WTC11 (cell line): ENCODE measurements around the gene OLIG1. TPM values are rescaled to one million over a fixed set of nuclear protein-coding genes. Genes with fewer than 3 reads are reported as not detected.

Experiments used
- ATAC-seq: fragments of 200-7000 bp; cut with Tn5 transposase; 2 replicates; pipeline ENCODE4 v1.10.0; 2021; ENCODE audit warnings: mild to moderate bottlenecking, moderate library complexity
- CTCF ChIA-PET: fragments of 300-600 bp; sonication (Branson Sonifier 250); formaldehyde crosslinking; loops from one replicate; lab custom pipeline; 2021; ENCODE audit warnings: antibody characterized with exemption; lab: Charles Lee
- POLR2A ChIA-PET: fragments of 350-600 bp; sonication (Branson Sonifier 250); formaldehyde crosslinking; loops from one replicate; lab custom pipeline; 2021; ENCODE audit warnings: antibody characterized with exemption; lab: Charles Lee
- DNase-seq: peaks from one replicate; pipeline ENCODE4 v3.0.0; 2021; ENCODE audit warnings: low spot score
- H3K27ac Mint-ChIP-seq: 2 replicates; pipeline ENCODE4 v1.8.0; 2021; ENCODE audit warnings: mixed read lengths
- H3K27me3 Mint-ChIP-seq: 2 replicates; pipeline ENCODE4 v1.8.0; 2021; ENCODE audit warnings: low read depth, mild to moderate bottlenecking, moderate library complexity, mixed read lengths
- H3K36me3 Mint-ChIP-seq: 2 replicates; pipeline ENCODE4 v1.8.0; 2021; ENCODE audit warnings: mixed read lengths
- H3K4me1 Mint-ChIP-seq: 2 replicates; pipeline ENCODE4 v1.8.0; 2022; ENCODE audit warnings: mixed read lengths
- H3K4me3 Mint-ChIP-seq: 2 replicates; pipeline ENCODE4 v1.8.0; 2021; ENCODE audit warnings: mild to moderate bottlenecking, moderate library complexity, mixed read lengths
- H3K9me3 Mint-ChIP-seq: 2 replicates; pipeline ENCODE4 v1.8.0; 2021; ENCODE audit warnings: mixed read lengths
- ESRRA ChIP-seq: sonication (generic); formaldehyde crosslinking; IDR thresholded peaks from 2 replicates; pipeline ENCODE4 v1.8.1; 2022; ENCODE audit warnings: mild to moderate bottlenecking, missing genetic modification reagents, borderline replicate concordance
- FOXP1 ChIP-seq: sonication (generic); formaldehyde crosslinking; IDR thresholded peaks from 2 replicates; pipeline ENCODE4 v1.8.0; 2022; ENCODE audit warnings: missing genetic modification reagents, mild to moderate bottlenecking, moderate library complexity, borderline replicate concordance
- GRHL2 ChIP-seq: fragments of 250-450 bp; sonication (Bioruptor Pico); IDR thresholded peaks from 2 replicates; pipeline ENCODE4 v1.8.0; 2022; ENCODE audit warnings: mild to moderate bottlenecking, moderate library complexity; ENCODE audit not compliant: insufficient replicate concordance, severe bottlenecking
- JUN ChIP-seq: sonication (generic); formaldehyde crosslinking; IDR thresholded peaks from 2 replicates; pipeline ENCODE4 v1.8.0; 2023; ENCODE audit warnings: mild to moderate bottlenecking, missing genetic modification reagents
- NFE2L1 ChIP-seq: sonication (generic); formaldehyde crosslinking; IDR thresholded peaks from 2 replicates; pipeline ENCODE4 v1.8.1; 2023; ENCODE audit warnings: missing genetic modification reagents
- SOX15 ChIP-seq: fragments of 250-450 bp; sonication (Bioruptor Pico); IDR thresholded peaks from 2 replicates; pipeline ENCODE4 v1.9.0; 2021; ENCODE audit warnings: mild to moderate bottlenecking
- TP53 ChIP-seq: sonication (generic); formaldehyde crosslinking; IDR thresholded peaks from 2 replicates; pipeline ENCODE4 v1.8.1; 2023; ENCODE audit warnings: mild to moderate bottlenecking, missing genetic modification reagents
- ZNF138 ChIP-seq: sonication (generic); formaldehyde crosslinking; conservative IDR thresholded peaks from 2 replicates; pipeline ENCODE4 v1.8.1; 2022; ENCODE audit warnings: mild to moderate bottlenecking, moderate library complexity, missing genetic modification reagents
- ZNF219 ChIP-seq: sonication (generic); formaldehyde crosslinking; IDR thresholded peaks from 2 replicates; pipeline ENCODE4 v1.8.0; 2023; ENCODE audit warnings: missing genetic modification reagents, mild to moderate bottlenecking, borderline replicate concordance
- ZNF232 ChIP-seq: sonication (generic); formaldehyde crosslinking; IDR thresholded peaks from 2 replicates; pipeline ENCODE4 v1.8.0; 2022; ENCODE audit warnings: mild to moderate bottlenecking, missing genetic modification reagents
- ZNF263 ChIP-seq: sonication (generic); formaldehyde crosslinking; IDR thresholded peaks from 2 replicates; pipeline ENCODE4 v1.8.1; 2022; ENCODE audit warnings: low read depth, mild to moderate bottlenecking, moderate library complexity, missing genetic modification reagents
- ZNF396 ChIP-seq: fragments of 250-450 bp; sonication (Bioruptor Pico); IDR thresholded peaks from 2 replicates; pipeline ENCODE4 v1.8.0; 2021; ENCODE audit warnings: mild to moderate bottlenecking, moderate library complexity, borderline replicate concordance
- total RNA-seq: library from RNA; stranded (reverse); gene quantifications from 3 replicates; pipeline ENCODE4 v1.2.3, GENCODE V29; 2021
- TF ChIP-seq, protein P1 (sequence below): sonication (generic); formaldehyde crosslinking; conservative IDR thresholded peaks from 2 replicates; pipeline ENCODE4 v1.8.1; 2022; ENCODE audit warnings: mild to moderate bottlenecking, missing genetic modification reagents
- TF ChIP-seq, protein P2 (sequence below): sonication (generic); formaldehyde crosslinking; IDR thresholded peaks from 2 replicates; pipeline ENCODE4 v1.8.1; 2022; ENCODE audit warnings: low read depth, mild to moderate bottlenecking, moderate library complexity, missing genetic modification reagents, borderline replicate concordance
- TF ChIP-seq, protein P3 (sequence below): fragments of 250-450 bp; sonication (Bioruptor Pico); IDR thresholded peaks from 2 replicates; pipeline ENCODE4 v2.1.2; 2022; ENCODE audit warnings: mild to moderate bottlenecking, moderate library complexity
- TF ChIP-seq, protein P4 (sequence below): sonication (generic); formaldehyde crosslinking; IDR thresholded peaks from 2 replicates; pipeline ENCODE4 v1.8.1; 2023; ENCODE audit warnings: mild to moderate bottlenecking, missing genetic modification reagents, borderline replicate concordance
- TF ChIP-seq, protein P5 (sequence below): fragments of 200-600 bp; IDR thresholded peaks from 2 replicates; pipeline ENCODE4 v1.8.0; 2022; ENCODE audit warnings: antibody characterized with exemption
- TF ChIP-seq, protein P6 (sequence below): sonication (generic); formaldehyde crosslinking; IDR thresholded peaks from 2 replicates; pipeline ENCODE4 v1.8.1; 2023; ENCODE audit warnings: mild to moderate bottlenecking, missing genetic modification reagents, moderate library complexity
- TF ChIP-seq, protein P7 (sequence below): fragments of 250-450 bp; sonication (Bioruptor Pico); IDR thresholded peaks from 2 replicates; pipeline ENCODE4 v1.9.0; 2021; ENCODE audit warnings: mild to moderate bottlenecking

The OLIG1 gene
- total RNA-seq, 1 experiment from 2014 or later = 2.1 TPM

DNA sequence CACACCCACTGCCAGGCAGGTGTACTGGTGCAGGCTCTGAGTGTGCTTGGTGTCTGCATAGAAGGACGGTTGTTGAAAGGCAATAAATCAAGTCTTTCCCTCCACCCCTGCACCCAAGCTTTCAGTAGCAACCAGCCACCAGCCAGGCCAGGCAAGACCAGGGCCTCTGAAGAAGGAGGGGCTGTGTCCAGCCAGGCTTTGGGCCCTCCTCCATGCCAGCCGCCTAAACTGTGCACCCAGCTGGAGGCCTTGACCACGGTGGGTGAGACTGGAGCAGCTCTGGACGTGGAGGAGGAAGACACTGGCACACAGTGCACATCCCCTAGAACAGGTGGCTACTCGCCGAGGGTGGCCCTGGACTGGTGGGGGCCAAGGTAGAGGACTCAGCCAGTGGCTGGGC is 39.3 kb upstream of the OLIG1 start:
- CTCF ChIA-PET = interaction anchor here (1.1 to 6.5 kb wide), 4 partner anchors 90 to 169 kb away, joined by 3 to 28 read pairs (median 4); no protein-coding TSS in a partner anchor
- Mint-ChIP-seq H3K27ac (no peak overlapping the region), H3K4me3 (no peak overlapping the region), H3K4me1 (peaks cover 60% of the 10 kb centered on the region), H3K27me3 (peaks cover 100% of the 10 kb centered on the region), H3K9me3 (no peaks in the 10 kb centered on the region), H3K36me3 (no peaks in the 10 kb centered on the region)
- TF ChIP-seq, protein P1, sequence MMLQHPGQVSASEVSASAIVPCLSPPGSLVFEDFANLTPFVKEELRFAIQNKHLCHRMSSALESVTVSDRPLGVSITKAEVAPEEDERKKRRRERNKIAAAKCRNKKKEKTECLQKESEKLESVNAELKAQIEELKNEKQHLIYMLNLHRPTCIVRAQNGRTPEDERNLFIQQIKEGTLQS (CRISPR knock-in tag) = no peak
- TF ChIP-seq, protein P2, sequence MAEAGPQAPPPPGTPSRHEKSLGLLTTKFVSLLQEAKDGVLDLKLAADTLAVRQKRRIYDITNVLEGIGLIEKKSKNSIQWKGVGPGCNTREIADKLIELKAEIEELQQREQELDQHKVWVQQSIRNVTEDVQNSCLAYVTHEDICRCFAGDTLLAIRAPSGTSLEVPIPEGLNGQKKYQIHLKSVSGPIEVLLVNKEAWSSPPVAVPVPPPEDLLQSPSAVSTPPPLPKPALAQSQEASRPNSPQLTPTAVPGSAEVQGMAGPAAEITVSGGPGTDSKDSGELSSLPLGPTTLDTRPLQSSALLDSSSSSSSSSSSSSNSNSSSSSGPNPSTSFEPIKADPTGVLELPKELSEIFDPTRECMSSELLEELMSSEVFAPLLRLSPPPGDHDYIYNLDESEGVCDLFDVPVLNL = no peak
- TF ChIP-seq TP53 = no peak
- TF ChIP-seq GRHL2 (CRISPR knock-in tag) = no peak
- no peak for TF ChIP-seq ZNF263 (CRISPR knock-in tag)
- TF ChIP-seq FOXP1 = no peak
- TF ChIP-seq ZNF219 = no peak
- no peak for TF ChIP-seq SOX15 (CRISPR knock-in tag)
- no peak for TF ChIP-seq ZNF138 (CRISPR knock-in tag)
- TF ChIP-seq NFE2L1 (CRISPR knock-in tag) = no peak
- TF ChIP-seq, protein P3, sequence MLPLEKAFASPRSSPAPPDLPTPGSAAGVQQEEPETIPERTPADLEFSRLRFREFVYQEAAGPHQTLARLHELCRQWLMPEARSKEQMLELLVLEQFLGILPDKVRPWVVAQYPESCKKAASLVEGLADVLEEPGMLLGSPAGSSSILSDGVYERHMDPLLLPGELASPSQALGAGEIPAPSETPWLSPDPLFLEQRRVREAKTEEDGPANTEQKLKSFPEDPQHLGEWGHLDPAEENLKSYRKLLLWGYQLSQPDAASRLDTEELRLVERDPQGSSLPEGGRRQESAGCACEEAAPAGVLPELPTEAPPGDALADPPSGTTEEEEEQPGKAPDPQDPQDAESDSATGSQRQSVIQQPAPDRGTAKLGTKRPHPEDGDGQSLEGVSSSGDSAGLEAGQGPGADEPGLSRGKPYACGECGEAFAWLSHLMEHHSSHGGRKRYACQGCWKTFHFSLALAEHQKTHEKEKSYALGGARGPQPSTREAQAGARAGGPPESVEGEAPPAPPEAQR (CRISPR knock-in tag) = no peak
- no peak for TF ChIP-seq ESRRA
- TF ChIP-seq JUN (CRISPR knock-in tag) = no peak
- TF ChIP-seq, protein P4, sequence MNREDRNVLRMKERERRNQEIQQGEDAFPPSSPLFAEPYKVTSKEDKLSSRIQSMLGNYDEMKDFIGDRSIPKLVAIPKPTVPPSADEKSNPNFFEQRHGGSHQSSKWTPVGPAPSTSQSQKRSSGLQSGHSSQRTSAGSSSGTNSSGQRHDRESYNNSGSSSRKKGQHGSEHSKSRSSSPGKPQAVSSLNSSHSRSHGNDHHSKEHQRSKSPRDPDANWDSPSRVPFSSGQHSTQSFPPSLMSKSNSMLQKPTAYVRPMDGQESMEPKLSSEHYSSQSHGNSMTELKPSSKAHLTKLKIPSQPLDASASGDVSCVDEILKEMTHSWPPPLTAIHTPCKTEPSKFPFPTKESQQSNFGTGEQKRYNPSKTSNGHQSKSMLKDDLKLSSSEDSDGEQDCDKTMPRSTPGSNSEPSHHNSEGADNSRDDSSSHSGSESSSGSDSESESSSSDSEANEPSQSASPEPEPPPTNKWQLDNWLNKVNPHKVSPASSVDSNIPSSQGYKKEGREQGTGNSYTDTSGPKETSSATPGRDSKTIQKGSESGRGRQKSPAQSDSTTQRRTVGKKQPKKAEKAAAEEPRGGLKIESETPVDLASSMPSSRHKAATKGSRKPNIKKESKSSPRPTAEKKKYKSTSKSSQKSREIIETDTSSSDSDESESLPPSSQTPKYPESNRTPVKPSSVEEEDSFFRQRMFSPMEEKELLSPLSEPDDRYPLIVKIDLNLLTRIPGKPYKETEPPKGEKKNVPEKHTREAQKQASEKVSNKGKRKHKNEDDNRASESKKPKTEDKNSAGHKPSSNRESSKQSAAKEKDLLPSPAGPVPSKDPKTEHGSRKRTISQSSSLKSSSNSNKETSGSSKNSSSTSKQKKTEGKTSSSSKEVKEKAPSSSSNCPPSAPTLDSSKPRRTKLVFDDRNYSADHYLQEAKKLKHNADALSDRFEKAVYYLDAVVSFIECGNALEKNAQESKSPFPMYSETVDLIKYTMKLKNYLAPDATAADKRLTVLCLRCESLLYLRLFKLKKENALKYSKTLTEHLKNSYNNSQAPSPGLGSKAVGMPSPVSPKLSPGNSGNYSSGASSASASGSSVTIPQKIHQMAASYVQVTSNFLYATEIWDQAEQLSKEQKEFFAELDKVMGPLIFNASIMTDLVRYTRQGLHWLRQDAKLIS = no peak
- TF ChIP-seq, protein P5, sequence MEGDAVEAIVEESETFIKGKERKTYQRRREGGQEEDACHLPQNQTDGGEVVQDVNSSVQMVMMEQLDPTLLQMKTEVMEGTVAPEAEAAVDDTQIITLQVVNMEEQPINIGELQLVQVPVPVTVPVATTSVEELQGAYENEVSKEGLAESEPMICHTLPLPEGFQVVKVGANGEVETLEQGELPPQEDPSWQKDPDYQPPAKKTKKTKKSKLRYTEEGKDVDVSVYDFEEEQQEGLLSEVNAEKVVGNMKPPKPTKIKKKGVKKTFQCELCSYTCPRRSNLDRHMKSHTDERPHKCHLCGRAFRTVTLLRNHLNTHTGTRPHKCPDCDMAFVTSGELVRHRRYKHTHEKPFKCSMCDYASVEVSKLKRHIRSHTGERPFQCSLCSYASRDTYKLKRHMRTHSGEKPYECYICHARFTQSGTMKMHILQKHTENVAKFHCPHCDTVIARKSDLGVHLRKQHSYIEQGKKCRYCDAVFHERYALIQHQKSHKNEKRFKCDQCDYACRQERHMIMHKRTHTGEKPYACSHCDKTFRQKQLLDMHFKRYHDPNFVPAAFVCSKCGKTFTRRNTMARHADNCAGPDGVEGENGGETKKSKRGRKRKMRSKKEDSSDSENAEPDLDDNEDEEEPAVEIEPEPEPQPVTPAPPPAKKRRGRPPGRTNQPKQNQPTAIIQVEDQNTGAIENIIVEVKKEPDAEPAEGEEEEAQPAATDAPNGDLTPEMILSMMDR = no peak
- no peak for TF ChIP-seq ZNF232
- TF ChIP-seq, protein P6, sequence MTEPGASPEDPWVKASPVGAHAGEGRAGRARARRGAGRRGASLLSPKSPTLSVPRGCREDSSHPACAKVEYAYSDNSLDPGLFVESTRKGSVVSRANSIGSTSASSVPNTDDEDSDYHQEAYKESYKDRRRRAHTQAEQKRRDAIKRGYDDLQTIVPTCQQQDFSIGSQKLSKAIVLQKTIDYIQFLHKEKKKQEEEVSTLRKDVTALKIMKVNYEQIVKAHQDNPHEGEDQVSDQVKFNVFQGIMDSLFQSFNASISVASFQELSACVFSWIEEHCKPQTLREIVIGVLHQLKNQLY (CRISPR knock-in tag) = no peak
- TF ChIP-seq, protein P7, sequence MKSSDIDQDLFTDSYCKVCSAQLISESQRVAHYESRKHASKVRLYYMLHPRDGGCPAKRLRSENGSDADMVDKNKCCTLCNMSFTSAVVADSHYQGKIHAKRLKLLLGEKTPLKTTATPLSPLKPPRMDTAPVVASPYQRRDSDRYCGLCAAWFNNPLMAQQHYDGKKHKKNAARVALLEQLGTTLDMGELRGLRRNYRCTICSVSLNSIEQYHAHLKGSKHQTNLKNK (CRISPR knock-in tag) = no peak
- no peak for TF ChIP-seq ZNF396 (CRISPR knock-in tag)
- no peak for DNase-seq
- ATAC-seq = no peak
- POLR2A ChIA-PET = interaction anchor here (0.6 kb wide), 1 partner anchor 977 kb away, joined by 3 read pairs; no protein-coding TSS in a partner anchor
